Measurements from ENCODE around the gene NDUFS3.

The NDUFS3 gene

GRCh38 chr11:47593934-47594855 is 15.3 kb downstream of the NDUFS3 start, which contains the start of gene C1QTNF4:
Gene C1QTNF4 (minus strand): TSS chr11:47594411. CDS start chr11:47590810, 3,601 bp downstream.
- ChIA-PET POLR2A (ENCODE audit: low non-redundant PET) (interaction anchor here (0.5 kb wide), 1 partner anchor 1199 kb away, joined by 3 read pairs; no protein-coding TSS in a partner anchor), CTCF (interaction anchor here (0.6 to 1.4 kb wide), 2 partner anchors 23 to 180 kb away, joined by 3 to 5 read pairs; no protein-coding TSS in a partner anchor)
- H3K27ac ChIP-seq: no peak within 1 kb of the TSS
- TF ChIP-seq CTCF (conservative IDR thresholded peaks at IDR 0.05; ENCODE audit: low read depth): no peak
- no peak for DNase-seq (ENCODE audit: low spot score)

DNA sequence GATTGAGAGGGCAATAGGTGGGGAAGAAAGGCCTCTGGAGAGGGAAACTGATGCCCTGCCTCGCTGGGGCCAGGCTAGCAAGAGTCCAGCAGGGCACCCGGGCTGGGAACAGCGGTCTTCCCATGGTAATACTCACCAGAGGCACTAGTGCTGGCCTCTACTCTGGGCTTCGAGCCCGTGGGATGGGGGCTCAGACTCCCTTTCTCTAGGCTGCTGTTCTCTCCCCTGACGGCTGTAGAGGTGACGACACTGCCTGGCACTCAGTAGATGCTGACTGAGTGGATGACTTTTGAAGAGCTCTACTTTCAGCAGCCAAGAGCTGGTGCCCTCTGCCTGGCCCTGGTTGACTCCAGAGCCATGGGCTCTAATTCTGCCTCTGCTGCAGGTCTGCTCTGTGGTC is 16.2 kb downstream of the NDUFS3 start:
- no peak for TF ChIP-seq CTCF (conservative IDR thresholded peaks at IDR 0.05; ENCODE audit: low read depth)
- DNase-seq (ENCODE audit: low spot score): no peak
- H3K27ac ChIP-seq: no peak overlapping the region
- ChIA-PET POLR2A (ENCODE audit: low non-redundant PET) (no interaction called here), CTCF (interaction anchor here (0.6 to 1.4 kb wide), 2 partner anchors 22 to 26 kb away, joined by 3 read pairs; no protein-coding TSS in a partner anchor)

- CTCF ChIA-PET: interaction anchor here (0.7 kb wide), 1 partner anchor 510 kb away, joined by 4 read pairs; no protein-coding TSS in a partner anchor
- TF ChIP-seq CTCF (conservative IDR thresholded peaks at IDR 0.05; ENCODE audit: low read depth): no peak
- no peak for DNase-seq (ENCODE audit: low spot score)
- no peak overlapping the region for H3K27ac ChIP-seq
- POLR2A ChIA-PET (ENCODE audit: low non-redundant PET): no interaction called here
Observed at GRCh38 chr11:47595967-47596366, 17.1 kb downstream of the NDUFS3 start.

- POLR2A ChIA-PET (ENCODE audit: low non-redundant PET): no interaction called here
- CTCF ChIA-PET: interaction anchor here (0.6 kb wide), 1 partner anchor 226 kb away, joined by 4 read pairs; no protein-coding TSS in a partner anchor
- H3K27ac ChIP-seq: no peak overlapping the region
- TF ChIP-seq CTCF (conservative IDR thresholded peaks at IDR 0.05; ENCODE audit: low read depth): no peak
- DNase-seq (ENCODE audit: low spot score): no peak
Observed at GRCh38 chr11:47599902-47600301, 21.0 kb downstream of the NDUFS3 start.

- H3K27ac ChIP-seq: no peak overlapping the region
- DNase-seq (ENCODE audit: low spot score): no peak
- ChIA-PET POLR2A (ENCODE audit: low non-redundant PET) (no interaction called here), CTCF (no interaction called here)
- TF ChIP-seq CTCF (conservative IDR thresholded peaks at IDR 0.05; ENCODE audit: low read depth): no peak
Observed at GRCh38 chr11:47603295-47603694, 24.4 kb downstream of the NDUFS3 start.

DNA sequence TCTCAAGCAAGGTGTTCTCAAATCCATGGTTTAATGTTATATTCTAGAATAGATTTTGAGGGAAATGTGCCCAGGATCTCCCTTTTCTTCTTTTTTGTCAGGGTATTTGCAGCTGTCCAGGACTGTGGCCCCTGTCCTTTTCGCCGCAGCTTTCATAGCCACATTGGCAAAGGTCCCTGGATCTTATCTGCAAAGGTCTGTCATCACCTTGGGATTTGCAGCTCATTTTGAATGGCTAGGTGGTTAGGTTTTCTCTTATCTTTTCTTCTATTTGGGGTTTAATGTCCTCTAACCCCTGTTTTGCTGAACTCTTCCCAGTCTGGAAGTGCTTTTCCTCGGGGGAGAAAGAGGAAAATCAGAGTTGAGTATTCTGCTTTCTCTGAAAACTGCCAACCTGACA is 27.0 kb downstream of the NDUFS3 start:
- CTCF ChIA-PET: no interaction called here
- no peak overlapping the region for H3K27ac ChIP-seq
- POLR2A ChIA-PET (ENCODE audit: low non-redundant PET): no interaction called here
- TF ChIP-seq CTCF (conservative IDR thresholded peaks at IDR 0.05; ENCODE audit: low read depth): no peak
- DNase-seq (ENCODE audit: low spot score): no peak

Data from RWPE1 (cell line).